Endothelial cell of umbilical vein (primary cell): ENCODE measurements around the gene DGLUCY. TPM values are rescaled to one million over a fixed set of nuclear protein-coding genes. Genes with fewer than 3 reads are reported as not detected.
"Not testable (repeated sequence)": the region's sequence is repeated elsewhere in the genome, so short reads cannot be mapped to it uniquely, and the experiment has no call there.

Experiments used
- BruUV-seq: library from RNA; stranded (reverse); fragments of 400-500 nt; replicated peaks from 2 replicates; lab custom pipeline; 2021; lab: Mats Ljungman, UMichigan
- CTCF ChIA-PET: fragments of 300-600, 350-600 bp; sonication (Branson Sonifier 250); formaldehyde crosslinking; loops from one replicate; lab custom pipeline; 2021; ENCODE audit warnings: antibody characterized with exemption, inconsistent platforms; lab: Charles Lee
- POLR2A ChIA-PET: fragments of 300-600, 350-600 bp; sonication (Branson Sonifier 250); formaldehyde crosslinking; loops from one replicate; lab custom pipeline; 2021; ENCODE audit warnings: antibody characterized with exemption, inconsistent platforms; lab: Charles Lee
- DNase-seq: peaks from one replicate; pipeline ENCODE4 v3.0.0-alpha.2; 2011; ENCODE audit warnings: low read depth, low spot score
- FAIRE-seq: peaks from 2 replicates; lab custom pipeline; 2011; peaks lifted over from hg19 to GRCh38; lab: Jason Lieb, UNC
- H2AFZ ChIP-seq: 2 replicates; pipeline ENCODE4 v1.6.0; 2012; ENCODE audit warnings: low read depth, low read length, control low read depth, inconsistent platforms
- H3K27ac ChIP-seq: 2 replicates; pipeline ENCODE4 v1.5.1; 2011; ENCODE audit warnings: low read depth, mild to moderate bottlenecking, control low read depth, low read length, moderate library complexity; ENCODE audit not compliant: insufficient read depth
- H3K27me3 ChIP-seq, 2 experiments: 2 replicates each; pipeline versions ENCODE4 v1.6.0 to v1.6.1; 2011; ENCODE audit warnings: low read length in 2 of 2, mixed read lengths in 1 of 2; ENCODE audit not compliant: control insufficient read depth in 2 of 2, insufficient read depth in 2 of 2
- H3K36me3 ChIP-seq, 2 experiments: 2 replicates in 1 of 2; 3 replicates in 1 of 2; pipeline ENCODE4 v1.5.1; 2011; ENCODE audit warnings: low read length in 2 of 2, mild to moderate bottlenecking in 1 of 2, moderate library complexity in 1 of 2; ENCODE audit not compliant: control insufficient read depth in 2 of 2, insufficient read depth in 2 of 2; ENCODE audit errors: extremely low read depth in 1 of 2
- H3K4me1 ChIP-seq: 3 replicates; pipeline ENCODE4 v1.5.1; 2011; ENCODE audit warnings: mild to moderate bottlenecking, low read length; ENCODE audit not compliant: control insufficient read depth, insufficient read depth; ENCODE audit errors: extremely low read depth
- H3K4me2 ChIP-seq: 2 replicates; pipeline ENCODE4 v1.6.1; 2011; ENCODE audit warnings: low read length, control low read depth, mixed read lengths; ENCODE audit not compliant: insufficient read depth
- H3K4me3 ChIP-seq, 3 experiments: fragments of 200-600 bp in 1 of 3; sonication (generic), shearing (Covaris generic) in 1 of 3; replicated peaks in 1 of 3; 2 replicates each; pipeline ENCODE4 v1.5.1; 2011 to 2016; ENCODE audit warnings: control low read depth in 3 of 3, low read length in 3 of 3, mild to moderate bottlenecking in 2 of 3, inconsistent platforms in 1 of 3, low read depth in 1 of 3, moderate library complexity in 1 of 3; ENCODE audit not compliant: insufficient read depth in 1 of 3
- H3K79me2 ChIP-seq: 2 replicates; pipeline ENCODE4 v1.6.0; 2012; ENCODE audit warnings: low read length, inconsistent platforms; ENCODE audit not compliant: control insufficient read depth, insufficient read depth
- H3K9ac ChIP-seq: replicated peaks from 2 replicates; pipeline ENCODE3; 2011; ENCODE audit warnings: low read length, control low read depth; ENCODE audit not compliant: insufficient read depth; ENCODE audit errors: extremely low read depth
- H3K9me1 ChIP-seq: replicated peaks from 3 replicates; pipeline ENCODE4 v1.6.0; 2011; ENCODE audit warnings: mild to moderate bottlenecking, low read length; ENCODE audit not compliant: control insufficient read depth, insufficient read depth; ENCODE audit errors: extremely low read depth
- H3K9me3 ChIP-seq: replicated peaks from 2 replicates; pipeline ENCODE4 v1.5.1; 2012; ENCODE audit warnings: low read length, inconsistent platforms; ENCODE audit not compliant: control insufficient read depth, insufficient read depth
- H4K20me1 ChIP-seq: replicated peaks from 2 replicates; pipeline ENCODE3; 2011; ENCODE audit warnings: mild to moderate bottlenecking, low read length; ENCODE audit not compliant: control insufficient read depth, insufficient read depth; ENCODE audit errors: extremely low read depth
- EZH2 ChIP-seq: IDR thresholded peaks from 2 replicates; pipeline ENCODE4 v1.6.1; 2012; ENCODE audit warnings: borderline replicate concordance, low read depth, mild to moderate bottlenecking, moderate library complexity, low read length, inconsistent platforms; ENCODE audit not compliant: severe bottlenecking
- FOS ChIP-seq: IDR thresholded peaks from 2 replicates; pipeline ENCODE4 v1.6.1; 2011; ENCODE audit warnings: mild to moderate bottlenecking, low read length, moderate library complexity, borderline replicate concordance; ENCODE audit not compliant: insufficient read depth
- GATA2 ChIP-seq: IDR thresholded peaks from 2 replicates; pipeline ENCODE4 v1.7.0; 2011; ENCODE audit warnings: low read depth, mild to moderate bottlenecking, moderate library complexity, mixed read lengths, low read length; ENCODE audit not compliant: insufficient read length, insufficient read depth
- JUN ChIP-seq: IDR thresholded peaks from 2 replicates; pipeline ENCODE4 v1.6.1; 2011; ENCODE audit warnings: borderline replicate concordance, low read depth; ENCODE audit not compliant: insufficient read length, insufficient read depth
- MYC ChIP-seq: IDR thresholded peaks from one replicate; pipeline ENCODE4 v1.6.1; 2011; ENCODE audit warnings: mild to moderate bottlenecking, low read depth, low read length
- POLR2A ChIP-seq: IDR thresholded peaks from 2 replicates; pipeline ENCODE4 v1.6.1; 2012; ENCODE audit warnings: low read depth, mild to moderate bottlenecking, control low read depth, low read length
- POLR2AphosphoS5 ChIP-seq: IDR thresholded peaks from 2 replicates; pipeline ENCODE4 v1.6.1; 2012; ENCODE audit warnings: low read depth, mild to moderate bottlenecking, control low read depth, low read length, moderate library complexity; ENCODE audit not compliant: insufficient read depth
- dilution Hi-C: fragments of 300-500 bp; cut with MboI; formaldehyde crosslinking; loops from one replicate; pipeline ENCODE4 v1.15.0; 2019; ENCODE audit warnings: low sequenced_read_pairs; ENCODE audit not compliant: extremely low pct_ligation_motif_present
- intact Hi-C: fragments of 100-400 bp; cut with micrococcal nuclease; formaldehyde crosslinking; loops from one replicate; pipeline ENCODE4 v1.10.0; 2022
- polyA plus RNA-seq, 4 experiments: library from polyadenylated mRNA; depleted of rRNA in 3 of 4; stranded (reverse) in 3 of 4; unstranded in 1 of 4; fragments of >200 nt; gene quantifications; 2 replicates each; pipeline versions ENCODE4 v1.2.1 to v1.2.3, GENCODE V29; 2011 to 2012; ENCODE audit warnings: missing spikeins in 1 of 4
- total RNA-seq: library from RNA; stranded (reverse); gene quantifications from 2 replicates; pipeline ENCODE4 v1.2.3, GENCODE V29; 2021
- TF ChIP-seq, protein P1 (sequence below), 2 donors: IDR thresholded peaks; 1 replicate in 1 of 2; 2 replicates in 1 of 2; pipeline ENCODE4 v1.5.1; 2011; ENCODE audit warnings: low read length in 2 of 2, mild to moderate bottlenecking in 2 of 2, moderate library complexity in 2 of 2, control low read depth in 1 of 2, inconsistent platforms in 1 of 2, low read depth in 1 of 2; ENCODE audit not compliant: insufficient read depth in 1 of 2; ENCODE audit errors: extremely low read depth in 1 of 2
- TF ChIP-seq, protein P2 (sequence below): IDR thresholded peaks from 2 replicates; pipeline ENCODE4 v1.6.1; 2011; ENCODE audit not compliant: insufficient read depth, insufficient read length

DGLUCY gene
- total and polyA plus RNA-seq, 2 donors (not counting 3 experiments of a cell fraction or from before 2014, with no cell fraction given), result 40.9 to 65.6 TPM

DNA sequence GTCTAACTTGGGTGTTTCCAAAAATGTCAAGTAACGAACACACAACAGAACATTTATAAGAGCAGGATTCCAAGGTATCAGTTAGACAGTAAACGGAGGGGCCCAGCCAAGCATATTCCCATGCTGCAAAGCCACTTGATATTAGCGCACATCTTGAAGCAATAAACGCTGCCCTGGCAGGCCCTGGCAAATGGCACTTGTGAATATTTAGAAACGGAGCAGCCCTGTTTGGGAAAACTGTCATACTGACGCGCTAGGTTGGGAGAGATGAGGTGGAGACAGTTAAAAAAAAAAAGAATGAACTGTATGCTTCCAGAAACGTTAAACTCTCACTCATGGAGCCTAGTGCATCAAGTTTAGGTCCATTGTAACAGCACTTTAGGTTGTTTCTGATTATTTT lies 9.3 kb downstream of the DGLUCY start:
- H3K27me3 ChIP-seq, result no peaks in the 10 kb centered on the region
- H3K4me1 ChIP-seq, result peaks cover 7% of the 10 kb centered on the region
- no peaks in the 10 kb centered on the region for H3K9me1 ChIP-seq
- no peak overlapping the region for H3K4me3 ChIP-seq
- peaks cover 8% of the 10 kb centered on the region for H3K79me2 ChIP-seq
- POLR2A ChIA-PET, result no interaction called here
- H2AFZ ChIP-seq, result no peak overlapping the region
- no peaks in the 10 kb centered on the region for H3K9me3 ChIP-seq
- BruUV-seq, result no TSS peak
- peaks cover 0 to 8% of the 10 kb centered on the region in 2 experiments for H3K36me3 ChIP-seq
- intact Hi-C loops (no loop called here), dilution Hi-C loops (no loop called here)
- no peak overlapping the region for H3K4me2 ChIP-seq
- no peaks in the 10 kb centered on the region for H4K20me1 ChIP-seq
- H3K27ac ChIP-seq, result no peak overlapping the region
- H3K9ac ChIP-seq, result no peak overlapping the region
- DNase-seq (no peak), FAIRE-seq (no peak)
- CTCF ChIA-PET, result no interaction called here
- no peak for TF ChIP-seq FOS
- TF ChIP-seq EZH2, result no peak
- TF ChIP-seq, protein P1, sequence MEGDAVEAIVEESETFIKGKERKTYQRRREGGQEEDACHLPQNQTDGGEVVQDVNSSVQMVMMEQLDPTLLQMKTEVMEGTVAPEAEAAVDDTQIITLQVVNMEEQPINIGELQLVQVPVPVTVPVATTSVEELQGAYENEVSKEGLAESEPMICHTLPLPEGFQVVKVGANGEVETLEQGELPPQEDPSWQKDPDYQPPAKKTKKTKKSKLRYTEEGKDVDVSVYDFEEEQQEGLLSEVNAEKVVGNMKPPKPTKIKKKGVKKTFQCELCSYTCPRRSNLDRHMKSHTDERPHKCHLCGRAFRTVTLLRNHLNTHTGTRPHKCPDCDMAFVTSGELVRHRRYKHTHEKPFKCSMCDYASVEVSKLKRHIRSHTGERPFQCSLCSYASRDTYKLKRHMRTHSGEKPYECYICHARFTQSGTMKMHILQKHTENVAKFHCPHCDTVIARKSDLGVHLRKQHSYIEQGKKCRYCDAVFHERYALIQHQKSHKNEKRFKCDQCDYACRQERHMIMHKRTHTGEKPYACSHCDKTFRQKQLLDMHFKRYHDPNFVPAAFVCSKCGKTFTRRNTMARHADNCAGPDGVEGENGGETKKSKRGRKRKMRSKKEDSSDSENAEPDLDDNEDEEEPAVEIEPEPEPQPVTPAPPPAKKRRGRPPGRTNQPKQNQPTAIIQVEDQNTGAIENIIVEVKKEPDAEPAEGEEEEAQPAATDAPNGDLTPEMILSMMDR (IDR thresholded peaks at IDR 0.05; ENCODE audit: extremely low read depth in 1 of 2, insufficient read depth in 1 of 2, low read depth in 1 of 2, low read length in 2 of 2), result no peak
- TF ChIP-seq GATA2, result no peak
- no peak for TF ChIP-seq POLR2AphosphoS5
- no peak for TF ChIP-seq POLR2A
- no peak for TF ChIP-seq MYC
- TF ChIP-seq JUN, result no peak
- TF ChIP-seq, protein P2, sequence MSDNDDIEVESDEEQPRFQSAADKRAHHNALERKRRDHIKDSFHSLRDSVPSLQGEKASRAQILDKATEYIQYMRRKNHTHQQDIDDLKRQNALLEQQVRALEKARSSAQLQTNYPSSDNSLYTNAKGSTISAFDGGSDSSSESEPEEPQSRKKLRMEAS, result no peak

DNA sequence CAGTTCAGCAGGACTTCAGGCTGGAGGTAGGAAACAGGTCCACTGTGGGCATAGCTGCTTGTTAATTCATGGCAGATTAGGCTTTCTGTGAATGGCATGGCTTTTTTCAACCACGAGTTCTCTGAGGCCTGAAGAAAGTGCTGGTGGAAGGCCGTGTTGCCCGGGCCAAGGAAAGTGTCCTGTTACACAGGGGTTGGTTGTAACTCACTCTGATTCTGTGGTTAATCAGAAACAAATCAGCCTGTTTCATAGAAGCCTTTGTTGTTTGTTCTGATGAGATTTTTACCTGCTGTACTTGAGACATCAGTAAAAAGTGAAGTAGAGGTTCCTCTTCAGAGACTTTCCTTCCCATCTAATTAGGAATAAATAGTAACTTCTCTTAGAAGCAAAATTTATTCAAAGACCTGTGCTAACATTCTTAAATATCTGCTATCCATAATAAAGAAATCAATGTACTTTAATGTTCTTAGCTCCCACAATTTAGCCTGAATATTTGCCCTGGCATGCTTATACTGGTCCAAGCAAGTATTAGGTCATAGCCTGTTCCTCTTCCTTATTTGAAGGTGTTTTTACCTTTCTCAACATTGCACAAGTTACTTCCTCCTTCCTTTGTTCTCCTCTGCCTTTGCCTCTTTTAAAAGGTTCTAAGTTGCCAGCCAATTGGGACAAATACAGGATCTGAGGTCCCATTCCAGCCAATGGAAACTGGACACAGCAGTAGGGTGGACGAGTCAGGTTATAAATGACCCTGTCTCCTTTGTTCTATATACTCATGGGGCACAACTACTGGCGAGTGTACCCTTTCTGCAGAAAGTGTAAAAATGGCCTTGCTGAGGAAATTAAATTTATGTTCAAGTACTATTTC lies 10.8 kb downstream of the DGLUCY start:
- H4K20me1 ChIP-seq, H3K79me2 ChIP-seq, H3K27me3 ChIP-seq, DNase-seq, H3K27ac ChIP-seq, intact Hi-C loops, POLR2A ChIA-PET, H3K9ac ChIP-seq, H3K9me3 ChIP-seq, H3K4me3 ChIP-seq, H3K36me3 ChIP-seq, H3K4me1 ChIP-seq, H3K9me1 ChIP-seq, H2AFZ ChIP-seq, dilution Hi-C loops, H3K4me2 ChIP-seq, CTCF ChIA-PET, BruUV-seq, FAIRE-seq: not testable (repeated sequence)
